Measurements from ENCODE around the gene VEGFB.

VEGFB gene

DNA sequence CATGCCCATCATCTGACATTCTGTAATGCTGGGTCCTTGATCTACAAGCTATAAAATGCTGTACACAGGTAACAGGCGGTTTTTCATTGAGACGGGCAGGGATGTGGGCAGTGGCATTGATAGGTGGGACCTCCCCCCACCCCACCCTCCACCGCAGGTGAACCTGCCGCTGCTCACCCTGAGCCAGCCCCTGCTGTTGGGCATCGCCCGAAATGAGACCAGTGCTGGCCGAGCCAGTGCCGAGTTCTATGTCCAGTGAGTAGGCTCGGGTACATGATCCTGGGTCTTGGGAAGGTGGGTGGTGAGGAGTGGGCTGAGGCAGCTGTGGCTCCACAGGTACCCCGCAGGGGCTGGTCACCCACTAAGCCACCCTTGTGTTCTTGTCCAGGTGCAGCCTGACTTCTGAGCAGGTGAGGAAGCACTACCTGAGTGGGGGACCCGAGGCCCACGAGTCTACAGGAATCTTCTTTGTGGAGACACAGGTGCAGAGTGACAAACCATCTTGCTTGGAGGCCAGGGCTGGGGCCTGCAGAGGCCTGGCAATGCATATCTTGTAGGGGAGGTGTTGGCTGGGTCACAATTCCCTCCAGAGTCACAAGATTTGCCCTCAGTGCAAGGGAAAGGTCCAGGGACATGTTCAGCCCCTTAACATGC, 5.2 kb upstream of the VEGFB start:
- peak overlapping the region; percentile 94 for H3K27ac ChIP-seq
- no peak for TF ChIP-seq CTCF (conservative IDR thresholded peaks at IDR 0.05)

DNA sequence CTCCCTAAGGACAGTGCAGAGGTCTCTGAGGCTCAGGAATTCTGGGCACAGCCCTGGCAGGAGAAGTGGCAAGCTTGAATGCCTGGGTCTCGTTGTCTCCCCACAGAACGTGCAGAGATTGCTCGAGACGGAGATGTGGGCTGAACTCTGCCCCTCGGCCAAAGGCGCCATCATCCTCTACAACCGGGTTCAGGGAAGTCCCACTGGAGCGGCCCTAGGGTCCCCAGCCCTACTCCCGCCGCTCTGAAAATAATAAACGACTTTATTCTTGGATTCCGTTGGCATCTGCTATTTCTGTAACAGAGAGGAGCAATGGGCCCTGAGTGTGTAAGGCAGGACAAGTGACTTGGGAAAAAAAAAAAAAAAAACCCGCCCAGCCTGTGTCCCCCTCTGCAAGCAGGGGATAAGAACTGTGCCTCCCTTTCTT, 4.6 kb upstream of the VEGFB start:
- peak overlapping the region; percentile 94 for H3K27ac ChIP-seq
- no peak for TF ChIP-seq CTCF (conservative IDR thresholded peaks at IDR 0.05)

GRCh38 chr11:64230171-64230984, 4.0 kb upstream of the VEGFB start, which contains the start of gene DNAJC4:
DNAJC4 (plus strand) TSS chr11:64230548; CDS start chr11:64230855, 307 bp downstream.
- no peak; the same call in 1 of the 2 replicates for TF ChIP-seq CTCF (conservative IDR thresholded peaks at IDR 0.05)
- H3K27ac ChIP-seq, result peak within 1 kb of the TSS; percentile 94

DNA sequence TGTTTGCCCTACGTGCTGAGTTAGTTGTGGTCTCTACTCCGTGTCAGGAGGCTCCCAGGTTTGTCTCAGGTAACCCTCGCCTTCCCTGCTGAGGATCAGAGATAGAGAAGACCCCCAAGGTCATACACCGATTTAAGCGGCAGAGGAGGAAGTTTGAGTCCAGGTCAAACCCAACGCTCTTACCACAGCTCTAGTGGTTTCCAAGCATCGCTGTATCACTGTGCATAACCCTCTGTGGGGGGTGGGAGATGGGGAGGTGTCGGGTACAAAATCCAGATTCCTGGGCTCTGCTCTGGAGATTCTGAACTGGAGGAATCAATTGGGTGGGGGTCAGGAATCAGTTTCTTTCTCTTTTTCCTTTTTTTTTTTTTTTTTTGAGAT, 3.4 kb upstream of the VEGFB start:
- no peak for TF ChIP-seq CTCF (conservative IDR thresholded peaks at IDR 0.05)
- H3K27ac ChIP-seq, result peak overlapping the region; percentile 94

DNA sequence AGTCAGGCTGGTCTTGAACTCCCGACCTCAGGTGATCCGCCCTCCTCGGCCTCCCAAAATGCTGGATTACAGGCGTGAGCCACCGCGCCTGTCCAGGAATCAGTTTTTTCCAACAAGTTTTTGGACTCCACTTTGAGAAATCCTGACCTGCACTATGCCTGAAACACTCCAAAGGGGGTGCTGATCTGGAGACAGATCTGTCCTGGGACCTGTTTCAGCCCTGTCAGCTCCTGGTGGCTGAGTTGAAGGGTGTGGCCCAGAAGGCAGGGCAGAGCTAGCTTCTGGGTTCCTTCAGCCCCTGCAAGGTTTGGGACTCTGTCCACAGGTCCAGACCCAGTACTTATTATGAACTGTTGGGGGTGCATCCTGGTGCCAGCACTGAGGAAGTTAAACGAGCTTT, 2.8 kb upstream of the VEGFB start:
- H3K27ac ChIP-seq, result peak overlapping the region; percentile 94; the same call in 1 of the 2 replicates
- TF ChIP-seq CTCF (conservative IDR thresholded peaks at IDR 0.05), result no peak

DNA sequence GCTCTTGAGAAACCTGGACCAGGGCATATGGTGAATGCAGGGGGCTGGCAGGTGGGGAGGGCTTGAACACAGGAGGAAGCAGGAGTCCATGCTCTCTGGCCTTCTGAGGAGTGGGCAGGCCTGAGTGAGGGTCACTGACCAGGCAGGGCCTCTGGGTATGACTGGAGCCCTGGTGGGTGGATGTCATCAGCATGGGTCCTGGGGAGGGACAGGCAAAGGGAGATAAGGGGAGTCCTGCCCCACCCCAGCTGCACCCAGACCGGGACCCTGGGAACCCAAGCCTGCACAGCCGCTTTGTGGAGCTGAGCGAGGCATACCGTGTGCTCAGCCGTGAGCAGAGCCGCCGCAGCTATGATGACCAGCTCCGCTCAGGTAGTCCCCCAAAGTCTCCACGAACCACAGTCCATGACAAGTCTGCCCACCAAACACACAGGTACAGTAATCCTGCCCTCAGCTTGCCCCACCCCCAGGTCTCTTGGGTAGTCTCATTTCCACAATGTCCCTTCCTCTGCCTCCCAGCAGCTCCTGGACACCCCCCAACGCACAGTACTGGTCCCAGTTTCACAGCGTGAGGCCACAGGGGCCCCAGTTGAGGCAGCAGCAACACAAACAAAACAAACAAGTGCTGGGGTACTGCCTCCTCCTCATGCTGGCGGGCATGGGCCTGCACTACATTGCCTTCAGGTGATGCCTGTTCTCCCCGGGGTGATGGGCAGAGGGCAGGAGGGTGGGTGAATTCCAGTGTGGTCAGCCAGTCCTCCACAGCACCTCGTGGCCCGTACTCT, 2.0 kb upstream of the VEGFB start:
- peak overlapping the region; percentile 95 for H3K27ac ChIP-seq
- no peak for TF ChIP-seq CTCF (conservative IDR thresholded peaks at IDR 0.05)

DNA sequence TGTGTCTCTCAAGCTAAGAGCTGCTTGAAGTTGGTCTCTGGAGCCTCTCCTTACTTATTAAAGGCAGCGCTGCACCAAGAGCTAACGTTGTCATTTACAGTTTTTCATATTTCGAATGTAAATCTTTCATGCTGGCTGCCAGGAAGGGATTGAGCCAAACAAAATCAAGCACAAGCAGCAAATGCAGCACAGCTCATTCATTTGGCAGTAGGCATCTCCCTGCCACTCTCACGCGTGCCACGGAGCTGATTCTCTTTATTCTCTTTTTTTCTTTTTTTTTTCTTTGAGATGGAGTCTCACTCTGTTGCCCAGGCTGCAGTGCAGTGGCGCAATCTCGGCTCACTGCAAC, 1.4 kb upstream of the VEGFB start:
- peak overlapping the region; percentile 95 for H3K27ac ChIP-seq
- no peak for TF ChIP-seq CTCF (conservative IDR thresholded peaks at IDR 0.05)

Measured in VCaP (cell line).